GM12873 (cell line): Measurements from ENCODE around the gene CALML5.

Experiments used
- TF ChIP-seq, protein P1 (sequence below): IDR thresholded peaks from 2 replicates; pipeline ENCODE4 v1.5.1; 2012; ENCODE audit warnings: low read depth, mild to moderate bottlenecking, moderate library complexity, low read length, control low read depth; ENCODE audit not compliant: insufficient read depth; ENCODE audit errors: missing control alignments

Gene CALML5

DNA sequence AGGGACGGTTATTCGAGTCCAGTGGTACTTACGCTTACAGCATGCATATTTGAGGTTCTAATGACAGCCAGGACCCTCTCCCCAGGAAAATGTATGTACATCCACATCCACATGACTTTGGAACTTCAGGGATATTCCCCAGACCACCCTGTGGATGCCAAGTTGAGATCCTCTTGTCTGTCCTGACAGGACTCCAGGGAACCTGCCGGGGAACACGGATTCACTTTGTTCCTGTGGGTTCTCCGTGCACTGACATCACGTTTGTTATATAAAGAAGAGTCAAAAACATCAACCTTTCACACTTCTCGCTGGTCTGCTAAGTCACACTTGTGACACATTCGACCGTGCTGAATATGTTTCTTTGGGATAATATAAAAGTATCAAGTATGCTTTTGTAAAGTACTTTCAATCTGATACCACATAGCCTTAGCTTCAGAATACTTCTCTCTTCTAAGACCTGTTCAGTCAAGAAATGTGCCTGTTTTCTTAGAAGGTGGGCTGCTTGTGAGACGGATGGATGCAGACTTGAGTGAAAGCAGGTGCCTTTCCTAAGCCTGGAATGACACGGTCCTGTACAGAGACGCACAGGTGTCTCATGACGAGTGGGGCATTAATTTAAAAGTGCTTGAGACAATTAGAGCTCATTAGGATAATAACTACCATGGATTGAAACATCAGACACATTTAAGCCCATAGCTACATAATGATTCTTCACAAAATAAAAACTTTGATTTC lies 38.7 kb downstream of the CALML5 start:
- TF ChIP-seq, protein P1, sequence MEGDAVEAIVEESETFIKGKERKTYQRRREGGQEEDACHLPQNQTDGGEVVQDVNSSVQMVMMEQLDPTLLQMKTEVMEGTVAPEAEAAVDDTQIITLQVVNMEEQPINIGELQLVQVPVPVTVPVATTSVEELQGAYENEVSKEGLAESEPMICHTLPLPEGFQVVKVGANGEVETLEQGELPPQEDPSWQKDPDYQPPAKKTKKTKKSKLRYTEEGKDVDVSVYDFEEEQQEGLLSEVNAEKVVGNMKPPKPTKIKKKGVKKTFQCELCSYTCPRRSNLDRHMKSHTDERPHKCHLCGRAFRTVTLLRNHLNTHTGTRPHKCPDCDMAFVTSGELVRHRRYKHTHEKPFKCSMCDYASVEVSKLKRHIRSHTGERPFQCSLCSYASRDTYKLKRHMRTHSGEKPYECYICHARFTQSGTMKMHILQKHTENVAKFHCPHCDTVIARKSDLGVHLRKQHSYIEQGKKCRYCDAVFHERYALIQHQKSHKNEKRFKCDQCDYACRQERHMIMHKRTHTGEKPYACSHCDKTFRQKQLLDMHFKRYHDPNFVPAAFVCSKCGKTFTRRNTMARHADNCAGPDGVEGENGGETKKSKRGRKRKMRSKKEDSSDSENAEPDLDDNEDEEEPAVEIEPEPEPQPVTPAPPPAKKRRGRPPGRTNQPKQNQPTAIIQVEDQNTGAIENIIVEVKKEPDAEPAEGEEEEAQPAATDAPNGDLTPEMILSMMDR, result no peak

DNA sequence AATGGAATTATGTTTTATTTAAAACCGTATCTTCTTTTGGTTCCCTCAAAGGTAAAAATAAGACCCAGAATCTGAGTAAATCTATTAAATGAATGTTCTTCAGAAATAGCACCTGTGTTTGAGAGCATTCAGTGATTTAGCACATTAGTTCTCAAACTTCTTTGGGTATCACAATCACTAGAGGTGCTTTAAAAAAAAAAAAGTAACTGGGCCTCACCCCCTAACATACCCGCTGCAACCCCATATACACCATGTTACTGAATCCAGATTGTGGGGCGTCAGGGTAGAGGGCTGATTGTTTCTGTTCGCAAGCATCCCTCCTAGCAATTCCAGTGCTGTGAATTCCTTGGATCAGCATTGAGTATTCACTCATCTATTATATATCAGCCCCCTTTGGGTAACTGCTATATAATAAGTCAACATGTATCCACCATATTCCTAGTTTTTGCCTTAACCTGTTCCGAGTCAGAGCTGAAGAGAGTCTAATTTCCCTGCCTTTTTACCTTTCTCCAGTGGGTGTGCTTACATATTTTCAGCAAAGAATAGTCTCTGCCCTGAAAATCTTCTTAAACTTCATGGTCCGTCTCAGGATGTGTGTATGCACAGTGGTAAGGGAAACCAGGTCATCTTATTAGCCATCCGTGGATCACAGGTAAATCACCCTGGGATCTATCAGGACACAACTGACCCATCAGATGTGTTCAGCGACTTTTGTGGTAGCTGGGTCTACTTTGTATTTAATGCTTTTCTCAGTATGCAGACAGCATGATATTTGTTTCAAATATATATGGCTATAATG lies 40.2 kb downstream of the CALML5 start:
- TF ChIP-seq, protein P1, result no peak

DNA sequence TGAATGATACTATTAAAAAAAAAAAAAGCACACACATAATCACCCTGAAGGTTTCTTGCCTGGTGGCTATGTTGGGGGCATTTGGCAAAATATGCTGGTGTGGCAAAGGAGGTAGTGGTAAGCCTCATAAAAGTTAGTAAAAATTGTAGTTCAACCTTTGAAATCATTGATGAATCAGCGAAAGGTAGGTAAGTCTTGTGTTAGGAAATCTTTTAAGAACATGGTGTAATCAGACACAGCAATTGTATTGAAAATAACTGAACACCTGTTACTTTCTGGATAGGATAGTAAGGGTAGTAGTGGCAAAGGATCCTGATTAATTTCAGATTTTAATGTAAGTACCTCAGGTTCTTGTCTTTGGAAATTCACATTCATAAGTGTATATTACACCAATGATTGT lies 40.9 kb downstream of the CALML5 start:
- TF ChIP-seq, protein P1, result no peak

DNA sequence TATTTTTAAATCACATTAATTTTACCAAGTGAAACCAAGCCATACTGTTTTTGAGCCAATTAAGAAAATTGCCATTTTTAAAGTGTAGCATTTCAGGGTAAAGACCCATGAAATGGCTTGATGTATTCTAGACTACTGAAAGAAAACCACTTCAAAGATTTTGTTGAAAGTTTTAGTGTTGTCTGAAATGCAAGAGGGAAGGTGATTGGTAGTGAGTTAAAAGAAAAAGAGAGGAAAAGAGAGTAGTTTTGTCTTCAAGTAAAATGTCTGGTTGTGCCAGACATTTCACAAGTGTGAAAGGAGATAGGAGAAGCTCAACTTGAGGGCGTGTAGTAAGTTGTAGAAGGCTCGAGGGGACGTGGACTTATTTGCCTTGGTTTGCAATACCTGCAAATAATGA lies 41.6 kb downstream of the CALML5 start:
- TF ChIP-seq, protein P1, result no peak

DNA sequence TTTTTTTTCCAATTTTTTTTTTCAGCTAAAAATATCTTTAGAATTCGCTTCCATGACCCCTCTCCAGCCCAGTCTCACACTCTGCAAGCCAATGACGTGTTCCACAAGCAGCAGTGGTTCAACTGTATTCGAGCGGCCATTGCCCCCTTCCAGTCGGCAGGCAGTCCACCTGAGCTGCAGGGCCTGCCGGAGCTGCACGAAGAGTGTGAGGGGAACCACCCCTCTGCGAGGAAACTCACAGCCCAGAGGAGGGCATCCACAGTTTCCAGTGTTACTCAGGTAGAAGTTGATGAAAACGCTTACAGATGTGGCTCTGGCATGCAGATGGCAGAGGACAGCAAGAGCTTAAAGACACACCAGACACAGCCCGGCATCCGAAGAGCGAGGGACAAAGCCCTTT lies 42.8 kb downstream of the CALML5 start:
- TF ChIP-seq, protein P1, result no peak

DNA sequence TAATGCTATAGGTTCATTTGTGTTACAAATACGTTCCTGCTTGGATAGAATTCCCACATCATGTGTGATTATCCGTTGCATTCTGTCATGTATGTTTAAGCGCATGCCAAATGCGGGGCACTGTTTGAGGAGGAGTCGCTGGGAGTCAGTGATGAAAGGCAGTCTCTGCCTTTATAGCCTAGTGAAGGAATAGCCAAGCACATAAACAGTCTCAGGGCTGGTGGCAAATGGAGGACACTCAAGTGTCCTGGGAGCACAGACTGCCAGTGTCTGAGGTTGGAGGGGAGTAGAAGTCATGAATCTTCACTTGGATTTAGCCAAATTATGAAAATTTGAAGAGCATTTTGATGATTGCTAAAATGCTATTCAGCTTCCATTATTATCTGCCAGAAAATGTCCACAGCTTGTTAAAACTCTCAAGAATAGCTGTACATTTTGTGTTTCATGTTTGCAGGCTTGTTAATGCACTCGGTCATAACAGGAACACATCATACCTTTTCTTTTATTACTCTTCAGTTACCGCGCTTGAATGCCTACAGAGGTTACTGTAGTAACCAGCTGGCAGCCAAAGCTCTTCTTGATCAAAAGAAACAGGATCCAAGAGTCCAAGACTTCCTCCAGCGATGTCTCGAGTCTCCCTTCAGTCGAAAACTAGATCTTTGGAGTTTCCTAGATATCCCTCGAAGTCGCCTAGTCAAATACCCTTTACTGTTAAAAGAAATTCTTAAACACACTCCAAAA lies 45.5 kb downstream of the CALML5 start:
- TF ChIP-seq, protein P1, result no peak
